IPS DF 6.9 (cell line): ENCODE measurements around the gene POLR3C.

ENCODE experiments used
- DNase-seq: peaks from one replicate; pipeline ENCODE4 v3.0.0-alpha.2; 2013; ENCODE audit warnings: low read depth, low spot score
- H3K27ac ChIP-seq: one replicate; pipeline ENCODE4 v1.5.1; 2013; ENCODE audit warnings: low read length, control low read depth
- H3K27me3 ChIP-seq: 2 replicates; pipeline ENCODE4 v1.6.1; 2013; ENCODE audit warnings: mild to moderate bottlenecking, low read length; ENCODE audit not compliant: control insufficient read depth, insufficient read depth
- H3K36me3 ChIP-seq: 2 replicates; pipeline ENCODE4 v1.6.1; 2013; ENCODE audit warnings: low read length; ENCODE audit not compliant: control insufficient read depth, insufficient read depth
- H3K4me1 ChIP-seq: 2 replicates; pipeline ENCODE4 v1.6.1; 2013; ENCODE audit warnings: low read length; ENCODE audit not compliant: control insufficient read depth, insufficient read depth
- H3K4me3 ChIP-seq: 2 replicates; pipeline ENCODE4 v1.5.1; 2013; ENCODE audit warnings: mild to moderate bottlenecking, low read length
- H3K9me3 ChIP-seq: 2 replicates; pipeline ENCODE4 v1.6.1; 2013; ENCODE audit warnings: low read length, inconsistent platforms; ENCODE audit not compliant: control insufficient read depth, insufficient read depth
- WGBS: extraction: QIAGEN DNeasy Blood & Tissue Kit; methylation state at CpG from one replicate; pipeline ENCODE4 v1.1.7; 2013; ENCODE audit warnings: mixed read lengths, missing lambda C conversion rate; ENCODE audit not compliant: insufficient read length, insufficient coverage; 5-methylcytosine and 5-hydroxymethylcytosine counted together

The POLR3C gene

GRCh38 chr1:145846201-145846612 lies 22.2 kb downstream of the POLR3C start:
- Histone ChIP-seq H3K36me3 (peaks cover 15% of the 10 kb centered on the region), H3K27ac (no peak overlapping the region), H3K27me3 (no peaks in the 10 kb centered on the region), H3K4me1 (peaks cover 1% of the 10 kb centered on the region; the same call in 1 of the 2 replicates), H3K4me3 (peak overlapping the region; percentile 66; the same call in 1 of the 2 replicates), H3K9me3 (no peaks in the 10 kb centered on the region)
- WGBS, result no CpG with 5 or more reads among the region's 3 CpGs
- DNase-seq, result peak; percentile 22

DNA sequence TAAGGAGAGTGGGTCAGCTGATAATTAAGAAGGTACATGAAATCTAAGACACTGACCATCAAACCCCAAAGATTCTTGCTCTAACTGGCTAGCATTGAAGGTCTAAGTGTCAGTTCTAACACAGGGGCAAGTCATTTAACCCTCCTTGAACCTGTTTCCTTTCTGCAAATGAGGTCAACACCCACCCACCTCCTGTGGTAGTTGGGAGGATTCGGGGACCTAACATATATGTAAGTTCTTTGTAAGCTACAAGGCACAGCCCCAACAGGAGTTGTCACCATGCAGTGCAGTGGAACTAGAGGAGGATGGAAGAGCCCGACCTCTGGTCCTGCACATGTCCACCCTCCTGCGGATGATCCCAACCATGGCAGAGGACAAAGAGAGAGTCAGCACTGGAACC lies 23.8 kb downstream of the POLR3C start:
- WGBS, result no CpG with 5 or more reads among the region's 3 CpGs
- H3K9me3 ChIP-seq, result no peaks in the 10 kb centered on the region
- H3K27me3 ChIP-seq, result no peaks in the 10 kb centered on the region
- peaks cover 1% of the 10 kb centered on the region; the same call in 1 of the 2 replicates for H3K4me1 ChIP-seq
- no peak overlapping the region for H3K4me3 ChIP-seq
- H3K27ac ChIP-seq, result no peak overlapping the region
- H3K36me3 ChIP-seq, result peaks cover 13% of the 10 kb centered on the region
- no peak for DNase-seq

DNA sequence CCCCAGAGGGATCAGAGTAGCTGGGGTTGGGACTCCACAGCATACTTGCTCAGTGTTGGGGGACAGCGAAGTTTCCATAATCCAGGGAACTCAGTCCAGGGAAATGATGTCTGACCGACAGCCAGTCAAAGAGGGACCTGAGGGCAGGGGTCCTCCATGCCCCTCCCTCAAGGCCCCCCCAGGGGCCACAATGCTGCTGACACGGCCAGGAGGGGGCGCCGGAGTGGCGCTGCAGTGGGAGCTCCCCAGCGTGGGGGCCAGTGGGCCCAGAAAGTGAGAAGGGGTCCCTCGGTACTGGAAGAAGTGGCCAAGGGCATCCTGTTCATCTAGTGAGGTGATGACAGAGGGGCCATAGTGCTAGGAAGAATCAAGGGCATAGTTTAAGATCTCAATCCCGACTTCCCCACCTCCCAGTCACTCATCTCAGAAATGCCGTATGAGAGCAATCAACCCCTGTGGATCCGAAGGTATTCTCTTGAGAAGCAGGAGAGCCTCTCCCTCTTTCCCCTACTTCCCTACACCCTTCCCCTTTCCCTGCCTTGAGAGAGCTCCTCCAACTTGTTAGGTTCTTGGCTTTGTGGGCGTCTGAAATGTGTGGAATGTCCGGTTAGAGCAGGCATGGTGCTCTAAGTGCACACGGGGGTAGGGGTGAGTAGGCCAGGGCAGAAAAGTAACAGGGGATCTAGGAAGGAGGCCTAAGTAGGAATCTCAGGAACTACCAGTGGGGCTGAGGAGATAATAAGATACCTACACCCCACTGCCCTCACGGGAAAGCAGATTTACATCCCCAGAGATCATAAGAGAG lies 25.6 kb downstream of the POLR3C start:
- H3K9me3 ChIP-seq, result no peaks in the 10 kb centered on the region
- H3K27ac ChIP-seq, result no peak overlapping the region
- peaks cover 1% of the 10 kb centered on the region; the same call in 1 of the 2 replicates for H3K4me1 ChIP-seq
- no peak overlapping the region for H3K4me3 ChIP-seq
- peaks cover 21% of the 10 kb centered on the region for H3K36me3 ChIP-seq
- WGBS, result no CpG with 5 or more reads among the region's 15 CpGs
- H3K27me3 ChIP-seq, result no peaks in the 10 kb centered on the region
- DNase-seq, result no peak

DNA sequence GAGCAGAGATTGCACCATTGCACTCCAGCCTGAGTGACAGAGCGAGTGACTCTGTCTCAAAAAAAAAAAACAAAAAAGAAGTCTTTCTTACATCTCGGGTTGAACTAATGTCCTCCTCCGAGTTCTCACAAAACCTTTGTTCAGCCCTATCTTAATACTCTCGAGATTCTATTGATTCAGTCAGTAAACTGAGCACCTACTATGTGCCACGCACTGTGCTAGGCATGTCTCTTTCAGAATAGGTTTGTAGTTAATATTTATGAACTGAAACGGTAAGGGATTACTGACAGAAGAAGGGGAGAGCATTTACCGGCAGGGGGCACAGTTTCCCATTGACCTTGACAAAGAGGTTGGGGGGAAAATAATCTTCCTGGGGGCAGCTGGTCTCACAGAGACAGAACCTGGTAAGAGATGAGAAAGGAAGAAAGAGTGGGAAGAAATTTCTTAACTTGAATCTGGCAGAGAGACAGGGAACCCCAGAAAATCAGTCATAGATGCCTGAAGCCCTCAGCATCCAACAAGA lies 31.5 kb downstream of the POLR3C start:
- Histone ChIP-seq H3K27me3 (no peaks in the 10 kb centered on the region), H3K27ac (no peak overlapping the region), H3K4me3 (no peak overlapping the region), H3K4me1 (peaks cover 2% of the 10 kb centered on the region; the same call in 1 of the 2 replicates), H3K9me3 (no peaks in the 10 kb centered on the region), H3K36me3 (peaks cover 23% of the 10 kb centered on the region)
- WGBS, result no CpG with 5 or more reads among the region's 7 CpGs
- DNase-seq, result no peak

- Histone ChIP-seq H3K27me3 (no peaks in the 10 kb centered on the region), H3K4me3 (no peak overlapping the region), H3K27ac (no peak overlapping the region), H3K4me1 (peaks cover 2% of the 10 kb centered on the region; the same call in 1 of the 2 replicates), H3K36me3 (peaks cover 20% of the 10 kb centered on the region), H3K9me3 (no peaks in the 10 kb centered on the region)
- WGBS, result no CpG with 5 or more reads among the region's 4 CpGs
- no peak for DNase-seq
Observed at GRCh38 chr1:145857170-145857569, 33.2 kb downstream of the POLR3C start.

DNA sequence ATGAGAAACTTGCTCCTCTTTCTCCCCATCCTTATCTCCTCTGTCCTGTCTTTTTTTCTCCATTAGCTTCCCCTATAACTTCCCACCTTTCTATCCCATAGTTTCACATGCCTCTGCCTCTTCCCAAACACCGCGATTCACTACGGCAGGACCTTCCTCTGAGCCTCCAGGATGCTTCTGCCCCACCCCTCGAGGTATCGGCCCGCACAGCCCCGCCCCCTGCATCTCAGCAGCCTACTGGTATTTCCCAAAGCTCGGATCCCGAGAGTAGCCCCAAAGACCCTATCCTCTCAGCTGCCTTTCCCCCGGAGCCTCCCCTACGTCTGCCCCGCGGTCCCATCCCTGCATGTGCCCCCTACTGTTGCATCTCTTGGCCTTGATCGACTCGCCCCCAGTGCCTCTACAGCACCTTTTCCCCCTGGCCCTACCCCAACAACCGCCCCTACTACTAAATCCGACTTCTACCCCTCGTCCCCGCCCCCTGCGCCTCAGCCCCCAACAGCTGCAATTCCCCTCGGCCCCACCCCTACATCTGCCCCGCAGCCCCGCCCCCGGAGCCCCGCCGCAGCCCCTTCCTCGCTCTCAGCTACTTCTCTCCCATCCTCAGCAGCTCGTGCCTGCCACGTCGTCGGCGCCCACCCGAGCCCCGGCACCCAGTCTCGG lies 34.4 kb downstream of the POLR3C start:
- no CpG with 5 or more reads among the region's 35 CpGs for WGBS
- DNase-seq, result no peak
- no peaks in the 10 kb centered on the region for H3K27me3 ChIP-seq
- peak overlapping the region; percentile 98; the same call in 1 of the 2 replicates for H3K4me3 ChIP-seq
- H3K9me3 ChIP-seq, result no peaks in the 10 kb centered on the region
- H3K4me1 ChIP-seq, result peaks cover 2% of the 10 kb centered on the region; the same call in 1 of the 2 replicates
- H3K36me3 ChIP-seq, result peaks cover 20% of the 10 kb centered on the region
- H3K27ac ChIP-seq, result no peak overlapping the region

GRCh38 chr1:145858901-145859490 lies 35.0 kb downstream of the POLR3C start, which contains the start of gene PIAS3:
PIAS3 (minus strand) TSS chr1:145859081; CDS start chr1:145858990, 91 bp downstream.
- H3K27ac ChIP-seq, result no peak within 1 kb of the TSS
- no peaks in the 10 kb centered on the region for H3K9me3 ChIP-seq
- H3K4me1 ChIP-seq, result peaks cover 2% of the 10 kb centered on the region; the same call in 1 of the 2 replicates
- H3K27me3 ChIP-seq, result no peaks in the 10 kb centered on the region
- peak within 1 kb of the TSS; percentile 98 for H3K4me3 ChIP-seq
- peaks cover 13% of the 10 kb centered on the region; the same call in 1 of the 2 replicates for H3K36me3 ChIP-seq
- DNase-seq, result no peak
- WGBS, result no CpG with 5 or more reads among the region's 42 CpGs

DNA sequence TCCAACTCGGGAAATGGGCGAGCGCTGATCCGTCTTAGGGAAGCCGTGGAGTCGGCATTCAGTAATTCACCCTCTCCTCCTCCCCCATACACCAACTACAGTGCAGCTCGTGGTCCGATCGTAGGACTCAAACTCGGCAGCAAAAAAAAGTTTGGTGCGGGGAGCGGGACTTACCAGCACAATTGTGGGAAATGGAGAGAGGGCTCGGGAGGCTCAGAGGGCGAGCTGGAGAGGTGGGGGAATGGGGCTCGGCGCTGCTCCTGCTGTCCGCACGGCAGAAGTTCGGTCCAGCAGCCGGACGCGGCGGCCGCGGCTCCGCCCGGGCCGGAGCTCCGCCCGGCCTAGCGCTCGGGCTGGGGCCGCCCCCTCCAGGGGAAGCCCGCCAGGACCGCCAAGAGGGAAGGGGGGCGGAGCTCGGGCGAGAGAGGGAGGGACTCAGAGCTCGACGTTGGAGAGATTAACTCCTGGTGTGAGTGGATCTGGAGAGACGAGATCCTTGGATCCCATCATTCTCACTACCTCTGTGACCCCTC lies 35.6 kb downstream of the POLR3C start:
- H3K9me3 ChIP-seq, result no peaks in the 10 kb centered on the region
- peaks cover 2% of the 10 kb centered on the region; the same call in 1 of the 2 replicates for H3K4me1 ChIP-seq
- no CpG with 5 or more reads among the region's 41 CpGs for WGBS
- no peak overlapping the region for H3K27ac ChIP-seq
- no peak for DNase-seq
- H3K27me3 ChIP-seq, result no peaks in the 10 kb centered on the region
- H3K4me3 ChIP-seq, result peak overlapping the region; percentile 98; the same call in 1 of the 2 replicates
- peaks cover 12% of the 10 kb centered on the region; the same call in 1 of the 2 replicates for H3K36me3 ChIP-seq

- H3K27me3 ChIP-seq, result no peaks in the 10 kb centered on the region
Observed at GRCh38 chr1:145863282-145864018, 39.5 kb downstream of the POLR3C start.

More at GRCh38 chr1:145863282-145864018, 39.5 kb downstream of the POLR3C start:
- no peak for DNase-seq
- H3K9me3 ChIP-seq, result no peaks in the 10 kb centered on the region
- no CpG with 5 or more reads among the region's 5 CpGs for WGBS
- no peaks in the 10 kb centered on the region for H3K4me1 ChIP-seq
- H3K4me3 ChIP-seq, result no peak overlapping the region
- H3K36me3 ChIP-seq, result no peaks in the 10 kb centered on the region
- no peak overlapping the region for H3K27ac ChIP-seq
